HG02885 (cell line): Measurements from ENCODE around the gene TCERG1.

Experiments used
- ATAC-seq: cut with Tn5 transposase; IDR thresholded peaks from one replicate; pipeline ENCODE4 v1.9.1; 2021; ENCODE audit warnings: mild to moderate bottlenecking; ENCODE audit not compliant: unreplicated experiment, poor library complexity

Gene TCERG1

DNA sequence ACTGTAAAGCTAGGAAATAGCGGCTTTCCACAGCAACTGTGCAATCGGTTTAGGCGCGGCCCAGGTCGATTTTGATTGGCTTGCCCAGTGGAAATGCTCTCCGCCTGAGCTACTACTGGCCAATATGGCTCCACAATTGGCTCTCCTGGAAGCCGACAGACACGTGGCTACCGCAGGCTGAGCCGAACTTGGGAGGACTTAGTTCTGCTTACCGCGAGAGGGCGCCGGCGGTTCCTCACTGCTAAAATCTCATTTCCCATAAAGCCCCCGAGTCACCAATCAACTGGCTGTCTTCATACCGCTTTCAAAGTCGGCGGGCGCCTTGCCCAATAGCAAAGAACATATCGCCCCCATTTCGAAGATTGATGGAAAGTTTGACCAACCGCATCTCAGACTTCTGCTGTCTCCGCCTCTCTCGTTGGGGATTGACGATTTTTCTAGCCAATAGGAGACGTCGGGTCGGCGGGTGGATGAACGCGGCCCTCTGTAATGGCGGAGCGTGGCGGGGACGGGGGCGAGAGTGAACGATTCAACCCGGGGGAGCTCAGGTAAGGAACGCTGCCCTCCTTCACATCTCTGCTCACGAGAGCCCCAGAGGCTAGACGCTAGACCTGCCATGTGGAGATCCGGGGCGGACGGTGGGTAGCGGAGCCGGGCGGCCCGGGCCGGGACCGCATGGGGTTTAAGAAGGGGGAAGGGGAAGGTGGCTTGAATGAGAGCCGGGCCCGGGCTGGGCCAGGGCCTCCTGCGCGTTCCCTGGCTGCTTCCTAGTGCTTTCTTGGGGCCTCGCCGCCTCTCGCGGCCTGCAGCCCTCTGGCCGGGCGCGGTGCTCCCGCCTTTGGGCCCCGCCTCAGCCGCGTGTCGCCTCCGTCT is at the start of gene TCERG1:
Gene TCERG1 (plus strand): TSS at position 473 of the 873 bp plus-strand sequence. CDS start 17 bp downstream, at position 490.
- peak; percentile 95 for ATAC-seq

GRCh38 chr5:146398826-146399225 is 48.3 kb upstream of the TCERG1 start:
- ATAC-seq: no peak

- ATAC-seq: no peak
Measured at GRCh38 chr5:146399481-146399880, 47.7 kb upstream of the TCERG1 start.

DNA sequence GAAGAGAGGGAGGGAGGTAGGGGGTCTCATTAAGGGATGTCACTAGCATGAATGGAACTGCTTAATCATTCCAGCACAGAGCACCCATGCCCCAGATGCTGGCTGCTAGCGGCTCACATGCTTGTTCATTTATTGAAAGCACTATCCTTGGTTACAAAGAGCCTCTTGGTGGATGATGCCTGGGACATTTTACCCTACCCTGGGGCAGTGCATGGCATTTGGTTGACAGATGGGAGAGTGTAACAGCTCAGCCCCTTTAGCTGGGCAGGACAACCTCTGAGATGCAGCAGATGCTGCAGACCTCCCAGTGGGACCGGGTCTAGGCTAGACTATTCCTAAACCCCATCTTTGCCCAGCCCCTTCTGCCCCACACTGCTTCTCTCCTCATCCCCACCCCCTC is 46.9 kb upstream of the TCERG1 start:
- ATAC-seq: no peak

- no peak for ATAC-seq
Measured at GRCh38 chr5:146401021-146401420, 46.1 kb upstream of the TCERG1 start.

GRCh38 chr5:146402949-146403348 is 44.2 kb upstream of the TCERG1 start:
- ATAC-seq: no peak

DNA sequence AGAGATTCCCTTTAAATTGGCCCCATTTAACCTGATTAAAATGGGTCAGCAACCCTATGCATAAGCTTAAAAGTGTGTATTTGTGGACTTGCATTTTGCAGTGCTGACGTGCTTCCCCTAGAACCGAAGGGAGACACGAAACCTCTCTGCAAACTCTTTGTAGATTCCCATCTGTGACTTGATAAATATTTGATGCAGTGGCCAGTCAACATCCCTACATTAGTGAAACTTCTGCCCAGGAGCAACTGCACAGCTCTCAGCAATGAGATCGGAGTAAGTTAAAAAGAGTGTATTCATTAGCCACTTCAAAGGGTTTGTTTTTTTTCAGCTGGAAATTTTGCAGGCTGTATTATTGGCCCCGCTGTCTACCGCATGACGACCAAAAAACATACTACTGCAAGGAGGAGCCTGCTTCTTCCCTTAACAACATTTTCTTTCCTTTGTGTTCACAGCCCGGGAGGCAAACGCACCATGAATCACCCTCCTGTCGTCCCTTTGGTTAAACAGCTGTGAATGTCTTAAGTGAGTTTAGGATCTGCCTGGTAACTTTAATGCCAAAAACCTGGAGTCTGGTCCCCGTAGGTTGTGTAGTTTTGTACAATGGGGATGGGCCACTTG is 38.0 kb upstream of the TCERG1 start:
- ATAC-seq: no peak

GRCh38 chr5:146410272-146410671 is 36.9 kb upstream of the TCERG1 start:
- ATAC-seq: no peak

- ATAC-seq: no peak
Measured at GRCh38 chr5:146419696-146420095, 27.4 kb upstream of the TCERG1 start.

- no peak for ATAC-seq
Measured at GRCh38 chr5:146425023-146425422, 22.1 kb upstream of the TCERG1 start.

- ATAC-seq: no peak
Measured at GRCh38 chr5:146426305-146426704, 20.8 kb upstream of the TCERG1 start.

DNA sequence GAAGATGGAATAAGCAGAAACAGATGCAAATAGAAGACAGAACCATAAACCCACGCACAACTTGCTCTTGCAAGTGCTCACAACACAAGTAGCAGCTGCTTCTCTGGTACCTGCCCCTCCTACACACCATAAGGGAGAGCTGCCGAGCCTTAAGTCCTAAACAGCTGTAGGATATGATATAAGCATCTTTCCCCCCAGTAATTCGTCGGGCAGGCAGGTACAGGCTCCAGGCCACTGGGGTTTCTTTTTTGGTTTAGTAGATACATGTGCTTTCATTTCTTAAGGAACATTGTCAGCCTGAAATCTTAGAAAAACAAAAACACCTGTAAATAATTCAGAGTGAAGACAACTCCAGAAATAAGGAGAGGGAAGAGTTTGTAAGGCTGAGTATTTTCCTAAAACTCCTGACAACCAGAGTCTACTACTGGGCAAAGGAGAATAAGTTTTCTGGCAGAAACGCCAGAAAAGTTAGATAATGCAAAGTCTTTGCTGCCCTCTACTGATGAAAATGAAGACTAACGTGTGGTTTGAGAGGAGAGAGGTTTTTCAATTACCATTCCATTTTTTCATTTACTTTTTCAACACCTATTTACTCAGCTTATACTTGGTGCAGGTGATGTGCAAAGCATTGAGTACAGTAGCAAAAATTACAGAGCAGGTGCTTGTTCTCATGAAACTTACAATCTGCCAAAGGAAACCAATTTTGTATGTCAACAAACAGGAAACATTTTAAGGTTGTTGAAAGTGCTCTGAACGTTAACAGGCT is 20.1 kb upstream of the TCERG1 start:
- ATAC-seq: peak; percentile 71

GRCh38 chr5:146427619-146427997 is 19.5 kb upstream of the TCERG1 start:
- ATAC-seq: no peak

DNA sequence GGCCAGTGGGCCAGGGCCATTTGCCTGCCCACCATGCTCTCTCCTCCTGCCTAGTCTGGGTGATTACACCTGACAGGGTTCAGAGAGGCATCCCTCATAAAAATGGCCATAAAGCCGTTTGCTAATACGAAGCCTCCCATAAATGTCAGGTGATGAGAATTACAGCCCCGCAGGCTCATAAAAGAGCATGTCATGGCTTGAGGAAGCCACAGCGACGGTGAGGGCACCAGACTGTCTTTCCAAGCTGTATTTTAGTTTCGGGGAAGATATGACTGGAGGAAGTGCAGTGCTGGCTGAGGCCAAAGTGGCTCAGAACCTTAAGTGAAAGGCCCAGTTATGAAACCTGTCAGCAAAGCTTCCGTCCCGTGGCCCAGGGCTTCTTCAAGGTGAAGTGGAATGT is 18.5 kb upstream of the TCERG1 start:
- ATAC-seq: no peak

GRCh38 chr5:146440353-146440752 is 6.8 kb upstream of the TCERG1 start:
- no peak for ATAC-seq

GRCh38 chr5:146440870-146441495 is 6.2 kb upstream of the TCERG1 start:
- no peak for ATAC-seq

DNA sequence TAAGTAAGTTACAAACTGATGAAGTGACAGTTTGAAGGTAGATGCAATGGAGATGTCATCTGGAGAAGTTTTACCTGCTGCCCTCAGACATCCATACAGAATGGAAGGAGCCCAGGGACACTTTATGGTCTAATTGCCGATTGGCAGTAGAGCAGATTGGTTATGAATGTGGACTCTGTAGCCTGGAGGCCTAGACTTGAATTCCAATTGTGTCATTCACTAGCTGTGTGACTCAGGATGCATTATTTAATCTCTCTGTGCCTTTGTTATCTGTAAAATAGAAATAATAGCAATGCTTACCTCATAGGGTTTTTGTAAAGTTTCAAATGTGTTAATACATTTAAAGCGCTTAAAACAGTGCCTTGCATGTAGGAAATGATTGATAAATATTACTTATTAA is 5.2 kb upstream of the TCERG1 start:
- ATAC-seq: no peak

- peak; percentile 18 for ATAC-seq
Measured at GRCh38 chr5:146447734-146448380, 724 bp downstream of the TCERG1 start.

DNA sequence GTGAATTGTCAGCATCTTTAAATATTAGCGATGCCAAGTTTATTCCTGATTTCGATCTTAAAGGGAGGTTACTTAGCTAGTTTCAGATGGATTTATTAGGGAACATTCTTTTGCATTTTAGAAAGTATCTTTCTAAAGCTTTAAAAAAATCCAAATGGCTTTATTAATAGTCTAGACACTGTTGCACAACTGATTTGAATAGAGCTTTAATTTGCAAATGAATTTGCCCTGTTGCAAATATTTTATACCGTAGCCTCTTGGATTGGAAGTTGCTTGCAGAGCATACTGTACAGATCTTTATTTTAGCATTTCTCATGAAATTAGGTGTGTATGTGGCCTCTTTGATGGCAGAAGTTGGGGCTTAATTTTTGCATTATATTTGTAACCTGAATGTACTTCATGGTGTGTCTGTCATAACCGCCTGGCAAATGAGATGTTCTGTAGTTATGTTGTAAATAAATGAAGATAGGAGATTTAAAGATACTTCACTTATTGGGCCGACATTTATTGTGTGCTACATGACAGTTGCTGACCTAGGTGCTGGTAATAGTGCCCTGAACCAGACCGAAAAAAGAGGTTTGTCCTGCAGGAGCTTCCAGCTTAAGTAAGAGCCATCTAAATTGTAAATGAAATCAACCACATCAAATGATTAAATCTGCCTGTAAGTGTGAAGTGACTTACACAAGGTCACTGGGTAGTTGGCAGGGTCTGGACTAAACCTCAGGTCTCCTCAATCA is 1.8 kb downstream of the TCERG1 start:
- no peak for ATAC-seq
